Endothelial cell (in vitro differentiated cells): ENCODE results near the gene PPRC1. TPM values are rescaled to one million over a fixed set of nuclear protein-coding genes. Genes with fewer than 3 reads are reported as not detected.
A peak's percentile ranks its signal among the peaks of the same experiment; 100 is the strongest.

Source experiments
- DNase-seq: peaks from one replicate; pipeline ENCODE4 v3.0.0; 2021; ENCODE audit warnings: low spot score
- H3K27ac Mint-ChIP-seq: one replicate; pipeline ENCODE4 v1.8.0; 2021; ENCODE audit warnings: mixed read lengths, inconsistent platforms; ENCODE audit not compliant: unreplicated experiment
- H3K27me3 Mint-ChIP-seq: one replicate; pipeline ENCODE4 v1.8.0; 2021; ENCODE audit warnings: mild to moderate bottlenecking, moderate library complexity, mixed read lengths, inconsistent platforms; ENCODE audit not compliant: unreplicated experiment
- H3K36me3 Mint-ChIP-seq: one replicate; pipeline ENCODE4 v1.8.0; 2021; ENCODE audit warnings: mild to moderate bottlenecking, low read depth, mixed read lengths, inconsistent platforms; ENCODE audit not compliant: unreplicated experiment
- H3K4me1 Mint-ChIP-seq: one replicate; pipeline ENCODE4 v1.8.0; 2021; ENCODE audit warnings: mild to moderate bottlenecking, mixed read lengths, inconsistent platforms; ENCODE audit not compliant: unreplicated experiment
- H3K4me3 Mint-ChIP-seq: one replicate; pipeline ENCODE4 v1.8.0; 2021; ENCODE audit warnings: mild to moderate bottlenecking, mixed read lengths, inconsistent platforms; ENCODE audit not compliant: unreplicated experiment
- H3K9me3 Mint-ChIP-seq: one replicate; pipeline ENCODE4 v1.8.0; 2021; ENCODE audit warnings: mixed read lengths, inconsistent platforms; ENCODE audit not compliant: unreplicated experiment
- CTCF ChIP-seq: fragments of 200-600 bp; sonication (generic); IDR thresholded peaks from one replicate; pipeline ENCODE4 v1.5.0; 2021; ENCODE audit warnings: antibody characterized with exemption; ENCODE audit not compliant: unreplicated experiment
- total RNA-seq: library from RNA; stranded (reverse); fragmentation: NEBNext Ultra II Directional; extraction: Animal tissue kit (Norgen Biotek cat#: 25700); gene quantifications from one replicate; pipeline ENCODE4 v1.2.1, GENCODE V29; 2021; ENCODE audit not compliant: unreplicated experiment

Gene PPRC1
- total RNA-seq, 1 donor from 2014 or later = 29.9 TPM

- Mint-ChIP-seq H3K27ac (peak overlapping the region; percentile 66), H3K4me3 (peak overlapping the region; percentile 98), H3K9me3 (no peaks in the 10 kb centered on the region), H3K36me3 (peaks cover 13% of the 10 kb centered on the region), H3K27me3 (peaks cover 12% of the 10 kb centered on the region), H3K4me1 (peaks cover 33% of the 10 kb centered on the region)
- peak; percentile 66 for DNase-seq
- TF ChIP-seq CTCF = no peak
Observed at GRCh38 chr10:102133373-102134195, 744 bp downstream of the PPRC1 start.

DNA sequence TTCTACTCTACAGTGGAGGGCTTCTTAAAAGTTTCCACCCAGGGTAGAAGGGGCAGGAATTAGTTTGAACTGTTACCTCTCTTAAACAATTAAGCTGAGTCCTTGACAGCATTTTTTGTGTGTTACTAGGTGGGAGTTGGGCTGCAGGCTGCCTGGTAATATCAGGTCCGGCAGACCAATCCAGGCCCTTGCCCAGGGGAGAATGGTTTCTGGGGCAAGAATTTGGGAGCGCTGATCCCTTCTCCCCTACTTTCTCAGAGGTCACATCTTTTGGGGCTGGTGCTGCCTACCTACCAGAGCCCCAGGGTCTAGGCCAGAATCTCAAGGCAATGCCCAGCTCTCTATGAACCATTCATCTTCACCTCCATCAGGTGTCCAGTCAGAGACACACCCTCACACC, 1.6 kb downstream of the PPRC1 start:
- Mint-ChIP-seq H3K4me3 (peak overlapping the region; percentile 98), H3K9me3 (no peaks in the 10 kb centered on the region), H3K4me1 (peaks cover 33% of the 10 kb centered on the region), H3K27ac (peak overlapping the region; percentile 66), H3K36me3 (peaks cover 16% of the 10 kb centered on the region), H3K27me3 (peaks cover 17% of the 10 kb centered on the region)
- TF ChIP-seq CTCF = no peak
- no peak for DNase-seq

- Mint-ChIP-seq H3K27me3 (peaks cover 19% of the 10 kb centered on the region), H3K27ac (peak overlapping the region; percentile 52), H3K4me1 (peaks cover 33% of the 10 kb centered on the region), H3K36me3 (peaks cover 29% of the 10 kb centered on the region), H3K4me3 (peak overlapping the region; percentile 6), H3K9me3 (no peaks in the 10 kb centered on the region)
- TF ChIP-seq CTCF = no peak
- no peak for DNase-seq
Observed at GRCh38 chr10:102135956-102136526, 3.2 kb downstream of the PPRC1 start.

GRCh38 chr10:102139281-102140110, 6.7 kb downstream of the PPRC1 start:
- Mint-ChIP-seq H3K27me3 (peaks cover 14% of the 10 kb centered on the region), H3K36me3 (peaks cover 43% of the 10 kb centered on the region), H3K27ac (no peak overlapping the region), H3K4me3 (peak overlapping the region; percentile 31), H3K4me1 (peaks cover 24% of the 10 kb centered on the region), H3K9me3 (no peaks in the 10 kb centered on the region)
- no peak for DNase-seq
- no peak for TF ChIP-seq CTCF
